Esophagus mucosa (tissue), 1 donor: ENCODE measurements around the gene TOM1. TPM values are rescaled to one million over a fixed set of nuclear protein-coding genes. Genes with fewer than 3 reads are reported as not detected.

ENCODE experiments used
- ATAC-seq: fragments of 200-7000 bp; cut with Tn5 transposase; one replicate; pipeline ENCODE4 v1.9.1; 2020
- total RNA-seq: library from RNA; stranded (reverse); gene quantifications from one replicate; pipeline ENCODE4 v1.2.4, GENCODE V29; 2023
- donor health status: DM: yes; HTN: yes; CAD: no.

TOM1 gene
- total RNA-seq, 1 donor from 2014 or later: 88.2 TPM

DNA sequence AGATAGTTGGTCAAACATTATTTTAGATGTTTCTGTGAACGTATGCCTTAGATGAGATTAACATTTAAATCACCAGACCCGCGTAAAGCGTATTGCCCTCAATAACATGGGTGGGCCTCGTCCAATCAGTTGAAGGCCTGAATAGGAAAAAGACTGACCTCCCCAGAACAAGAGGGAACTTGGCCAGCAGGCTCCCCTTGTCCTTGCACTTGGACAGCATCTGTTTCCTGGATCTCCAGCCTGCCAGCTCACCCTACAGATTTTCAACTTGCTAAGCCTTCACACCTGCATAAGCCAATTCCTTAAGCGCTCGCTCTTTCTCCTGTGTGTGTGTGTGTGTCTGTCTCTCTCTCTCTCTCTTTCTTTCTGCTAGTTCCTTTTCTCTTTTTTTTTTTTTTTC lies 8.2 kb downstream of the TOM1 start:
- no peak for ATAC-seq

DNA sequence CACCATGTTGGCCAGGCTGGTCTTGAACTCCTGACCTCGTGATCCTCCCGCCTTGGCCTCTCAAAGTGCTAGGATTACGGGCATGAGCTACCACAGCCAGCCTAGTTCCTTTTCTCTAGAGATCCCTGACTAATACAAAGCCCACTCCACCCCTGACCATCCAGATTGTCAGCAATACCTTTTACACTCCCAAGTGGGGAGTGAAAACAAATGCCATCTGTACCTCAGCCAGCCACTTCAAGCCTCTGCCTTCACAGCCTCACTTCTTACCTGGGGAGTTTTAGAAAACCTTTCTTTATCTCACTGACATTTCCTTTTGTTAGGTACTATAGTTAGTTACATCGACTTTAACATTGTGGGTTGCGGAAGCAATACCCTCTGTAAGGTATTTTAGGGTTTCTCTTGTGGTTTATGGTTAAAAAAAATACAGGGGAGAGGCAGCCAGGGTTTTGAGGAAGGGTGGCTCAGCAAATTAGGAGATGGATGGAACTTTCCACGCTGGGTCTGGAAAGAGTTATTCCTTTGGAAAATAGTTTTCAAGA lies 8.9 kb downstream of the TOM1 start:
- no peak for ATAC-seq

DNA sequence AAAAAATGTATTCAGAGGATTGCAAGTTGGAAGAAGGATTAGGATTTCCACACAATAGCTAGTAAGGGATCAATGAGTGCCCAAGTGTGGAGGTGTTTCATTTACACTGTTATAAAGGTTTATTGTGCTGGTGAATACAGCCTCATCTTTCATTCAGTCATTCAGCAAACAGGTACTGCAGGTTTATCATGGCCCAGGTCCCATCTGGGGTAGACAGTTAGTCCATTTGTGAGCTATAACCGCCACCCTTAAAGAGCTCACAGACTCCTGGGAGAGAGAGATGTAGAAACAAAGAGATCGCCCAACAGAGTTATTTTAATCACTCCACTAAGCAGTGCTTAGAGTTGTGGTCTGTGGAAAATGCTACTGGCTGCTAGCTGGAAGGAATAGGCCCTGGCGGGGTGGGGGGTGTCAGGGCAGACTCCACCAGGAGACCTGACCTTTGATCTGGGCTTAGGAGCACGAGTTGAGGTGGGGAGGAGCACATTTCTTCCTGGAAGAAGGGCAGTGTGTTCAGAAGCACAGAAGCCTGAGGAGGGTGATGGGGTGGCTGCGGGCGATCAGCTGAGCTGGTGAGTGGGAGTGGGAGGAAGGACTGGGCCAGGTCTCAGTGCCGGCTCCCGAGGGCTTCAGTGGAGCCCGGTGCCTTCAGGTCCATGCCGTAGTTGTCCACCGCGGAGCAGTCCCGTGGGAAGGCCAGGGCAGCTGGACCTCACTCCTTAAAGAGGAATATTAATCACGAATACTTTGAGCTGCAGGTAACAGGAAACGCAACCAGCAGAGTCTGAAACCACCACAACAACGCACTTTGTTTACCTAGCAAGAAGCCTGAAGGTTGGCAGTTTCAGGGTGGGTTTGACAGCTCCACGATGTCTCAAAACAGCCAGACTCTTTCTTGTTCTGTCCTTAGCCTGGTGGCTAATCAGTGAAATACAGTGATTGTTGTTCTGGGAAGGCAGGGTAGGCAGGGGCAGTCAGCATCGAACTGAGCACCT lies 11.2 kb downstream of the TOM1 start:
- peak; percentile 4 for ATAC-seq

DNA sequence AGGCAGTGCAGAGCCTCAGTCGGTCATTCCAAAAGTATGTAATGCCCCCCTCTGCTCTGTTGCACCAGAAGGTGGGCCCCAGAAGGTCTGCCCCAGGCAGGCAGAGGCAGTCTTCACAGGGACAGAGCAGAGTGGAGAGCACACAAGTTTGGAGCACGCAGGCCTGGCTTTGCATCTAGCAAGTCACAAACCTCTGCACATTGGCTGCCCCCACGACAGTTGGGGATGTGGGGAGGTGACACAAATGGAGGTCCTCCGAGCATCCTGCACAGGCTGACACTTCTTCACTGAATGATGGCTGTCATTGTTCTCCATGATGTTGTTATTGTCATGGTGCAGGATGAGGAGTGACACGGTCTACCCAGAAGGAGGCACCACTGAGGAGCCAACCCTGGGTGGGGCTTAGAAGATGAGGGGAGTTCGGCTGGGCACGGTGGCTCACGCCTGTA lies 11.9 kb downstream of the TOM1 start:
- ATAC-seq: no peak

DNA sequence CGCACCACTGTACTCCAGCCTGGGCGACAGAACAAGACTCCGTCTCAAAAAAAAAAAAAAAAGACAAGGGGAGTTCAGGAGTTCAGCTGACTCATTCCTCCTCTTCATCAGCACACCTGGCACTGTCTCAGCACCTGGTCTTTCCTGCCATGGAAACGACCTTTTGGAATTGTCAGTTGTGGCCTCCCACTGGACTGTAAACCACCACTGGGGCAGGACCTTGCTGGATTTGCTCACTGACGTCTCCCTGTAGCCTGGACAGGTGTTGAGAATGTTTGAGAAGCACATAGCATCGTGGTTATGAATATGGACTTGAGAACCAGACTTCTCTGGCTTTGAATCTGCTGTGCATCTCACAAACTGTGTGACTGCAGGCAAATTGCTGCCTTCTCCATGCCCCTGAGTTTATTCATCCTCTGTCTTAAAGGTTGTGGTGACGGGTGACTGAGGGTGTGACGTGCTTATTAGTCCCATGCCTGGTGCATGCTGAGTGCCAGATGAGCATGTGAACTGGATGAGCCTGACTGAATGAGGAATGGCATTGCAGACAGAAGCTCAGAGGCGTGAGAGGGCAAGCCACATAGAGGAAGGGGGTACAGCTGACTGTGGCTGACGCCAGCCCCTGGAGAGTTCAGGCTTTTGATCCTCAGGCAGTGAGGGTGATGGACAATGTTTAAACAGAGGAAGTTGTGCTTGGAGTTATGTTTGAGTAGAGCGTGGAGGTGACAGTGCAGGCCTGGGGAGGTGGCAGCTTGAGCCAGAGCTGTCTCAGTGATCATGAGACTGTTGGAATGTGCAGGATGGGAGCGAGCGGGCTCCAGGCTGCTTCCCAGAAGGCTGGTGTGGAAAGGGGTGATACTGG lies 12.7 kb downstream of the TOM1 start:
- ATAC-seq: peak; percentile 26

DNA sequence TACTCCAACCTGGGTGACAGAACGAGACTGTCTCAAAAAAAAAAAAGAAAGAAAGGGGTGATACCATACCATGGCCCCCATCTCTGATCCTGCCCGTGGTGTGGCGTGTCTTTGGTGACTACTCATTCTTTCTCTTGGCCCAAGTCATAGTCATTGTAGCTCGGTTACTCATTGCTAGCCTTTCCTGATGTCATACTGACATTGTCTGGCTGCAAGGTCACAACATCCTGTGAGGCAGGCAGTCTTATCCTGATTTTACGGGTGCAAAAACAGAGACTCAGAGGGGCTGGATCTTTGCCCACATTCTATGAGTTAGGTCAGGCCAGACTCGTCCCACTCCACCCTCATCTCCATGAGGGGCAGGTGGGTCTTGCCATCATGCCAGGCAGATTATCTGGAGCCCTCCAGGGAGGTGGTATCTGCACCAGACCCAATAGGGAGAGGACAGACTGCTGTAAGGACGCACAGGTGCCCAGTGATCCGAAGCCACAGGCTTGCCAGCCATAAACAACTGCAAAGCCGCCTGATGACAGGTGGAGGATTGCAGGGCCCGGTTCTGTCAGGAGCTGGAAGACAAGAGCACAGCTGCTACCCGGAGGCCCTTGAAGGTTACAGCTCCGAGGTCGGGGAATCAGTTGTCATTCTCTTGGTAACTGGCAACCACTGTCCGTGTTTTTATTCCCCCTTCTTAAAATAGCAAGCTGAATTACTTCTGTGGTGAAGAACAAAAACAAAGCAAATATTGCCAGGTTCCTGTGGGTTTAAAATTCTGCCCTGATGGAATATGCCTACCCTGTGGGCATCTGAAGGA lies 13.8 kb downstream of the TOM1 start:
- ATAC-seq: peak; percentile 24

DNA sequence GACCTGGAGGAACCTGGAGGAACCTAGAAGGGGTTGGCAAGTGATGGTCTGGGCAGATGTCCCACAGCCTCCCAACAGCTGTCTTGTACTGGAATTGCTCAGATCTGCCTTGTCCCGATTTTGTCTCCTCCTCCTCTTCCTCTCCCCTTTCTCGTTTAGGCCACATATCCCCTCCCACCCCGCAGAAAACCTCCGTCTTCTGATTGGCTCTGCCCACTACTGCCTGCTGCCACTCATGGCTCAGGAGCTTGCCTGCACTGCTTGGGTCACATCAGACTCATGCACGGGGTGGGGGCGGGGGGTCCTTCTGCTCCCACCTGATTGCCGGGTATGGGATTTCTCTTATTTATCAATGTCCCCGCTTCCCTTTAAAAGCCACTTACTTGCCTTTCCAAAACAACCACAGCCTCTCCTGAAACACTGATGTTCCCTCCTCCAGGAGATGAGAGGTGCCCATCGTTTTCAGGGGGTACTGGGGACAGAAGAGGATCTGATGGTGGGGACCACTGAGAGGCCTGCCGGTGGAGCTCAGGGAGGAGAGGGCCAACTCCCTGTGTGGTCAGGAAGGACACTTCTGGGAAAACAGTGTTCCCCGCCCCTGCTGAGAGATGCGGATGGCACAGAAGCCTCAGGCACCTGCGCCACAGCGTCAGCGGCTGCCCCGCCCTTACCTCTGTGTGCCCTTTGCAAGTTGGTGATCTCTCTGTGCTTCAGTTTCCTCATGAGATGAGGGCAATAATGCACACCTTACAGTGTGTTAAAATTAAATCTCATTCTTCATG lies 14.7 kb downstream of the TOM1 start:
- ATAC-seq: peak; percentile 47

DNA sequence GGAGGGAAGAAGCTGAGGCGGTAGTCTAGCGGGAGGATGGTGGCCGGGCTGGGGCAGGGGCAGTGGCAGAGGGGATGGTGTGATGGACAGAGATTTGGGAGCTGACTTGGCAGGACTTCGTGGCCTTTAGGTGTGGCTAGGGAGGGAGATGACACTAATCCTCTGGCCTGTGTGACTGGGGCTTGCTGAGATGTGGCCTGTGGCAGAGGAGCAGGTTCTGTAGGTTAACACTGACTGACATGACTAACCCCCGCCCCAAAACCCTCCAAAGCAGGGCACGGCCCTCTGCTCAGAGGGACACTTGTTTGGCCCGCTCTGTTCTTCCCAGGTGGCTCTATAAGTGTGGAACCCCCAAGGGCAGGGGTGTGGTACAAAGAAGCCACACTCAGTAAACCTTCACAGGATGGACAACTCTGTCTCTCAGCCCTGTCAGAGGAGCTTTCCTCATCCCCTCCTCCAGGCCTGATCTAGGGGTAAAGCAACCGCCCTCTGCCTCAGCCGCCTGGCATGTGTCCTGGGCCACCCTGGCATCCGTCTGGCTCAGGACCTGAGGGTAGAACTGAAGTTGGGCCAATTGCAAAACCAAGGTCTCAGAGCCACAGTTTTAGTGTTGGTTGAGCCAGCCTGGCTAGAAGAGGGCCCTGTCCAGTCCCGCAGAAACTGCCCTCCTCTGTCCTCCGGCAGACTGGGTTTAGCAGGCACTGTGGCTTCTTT lies 15.6 kb downstream of the TOM1 start:
- ATAC-seq: peak; percentile 74

DNA sequence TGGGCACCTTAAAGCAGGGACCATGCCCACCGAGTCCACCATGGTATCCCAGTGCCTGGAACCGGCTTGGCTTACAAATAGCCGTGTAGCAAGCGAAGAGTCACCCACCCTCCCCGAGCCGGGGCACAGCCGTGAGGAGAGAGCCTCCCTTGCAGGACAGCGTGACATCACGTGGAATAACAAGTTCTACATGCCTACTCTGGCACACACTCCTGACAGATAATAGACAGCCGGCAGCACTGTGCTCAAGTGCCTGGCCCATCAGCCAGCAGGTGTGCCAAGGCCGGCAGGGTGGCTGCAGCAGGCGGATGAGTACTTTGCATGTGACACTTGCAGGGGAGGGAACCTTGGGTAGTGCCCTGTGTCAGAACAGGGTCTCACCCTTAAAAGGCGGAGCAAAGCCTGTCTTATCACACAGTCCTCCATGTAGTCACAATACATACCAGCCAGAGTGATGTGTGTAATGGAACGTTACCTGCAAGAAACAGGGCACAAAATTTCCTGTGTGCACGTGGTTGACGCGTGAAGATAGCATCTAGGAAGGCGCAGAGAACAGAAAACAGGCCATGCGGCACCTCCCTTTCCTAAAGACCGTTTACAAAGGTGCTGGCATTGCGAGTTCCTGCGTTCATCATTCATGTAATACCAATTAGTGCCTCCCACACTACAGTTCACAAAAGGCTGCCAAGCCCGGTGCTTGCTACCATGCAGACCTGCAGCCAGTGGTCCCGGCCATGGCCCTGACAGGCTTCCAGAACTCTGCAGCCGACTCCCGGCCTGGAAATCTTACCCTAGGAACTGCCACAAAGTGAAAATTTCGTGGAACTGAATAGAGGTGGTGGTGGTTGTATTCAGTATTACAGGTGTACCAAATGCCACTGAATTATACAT lies 16.4 kb downstream of the TOM1 start:
- peak; percentile 71 for ATAC-seq

DNA sequence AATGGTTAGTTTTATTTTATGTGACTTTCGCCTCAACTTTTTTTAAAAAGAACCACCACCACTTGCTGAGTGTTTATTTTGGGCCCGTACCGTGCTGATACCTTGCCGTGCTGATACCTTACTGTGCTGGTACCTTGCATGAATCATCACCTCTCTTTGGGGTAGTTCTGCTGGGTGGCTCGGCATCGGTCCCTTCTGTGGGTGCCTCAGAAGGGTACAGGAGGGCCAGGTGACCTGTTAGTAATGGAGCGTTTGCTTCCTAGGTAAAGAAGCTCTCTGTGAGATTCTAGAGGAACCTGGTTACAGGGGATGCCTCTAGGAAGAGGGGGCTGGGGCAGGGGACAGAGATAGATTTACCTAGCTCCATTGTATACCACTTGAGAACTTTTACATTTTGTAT lies 17.1 kb downstream of the TOM1 start:
- ATAC-seq: no peak

DNA sequence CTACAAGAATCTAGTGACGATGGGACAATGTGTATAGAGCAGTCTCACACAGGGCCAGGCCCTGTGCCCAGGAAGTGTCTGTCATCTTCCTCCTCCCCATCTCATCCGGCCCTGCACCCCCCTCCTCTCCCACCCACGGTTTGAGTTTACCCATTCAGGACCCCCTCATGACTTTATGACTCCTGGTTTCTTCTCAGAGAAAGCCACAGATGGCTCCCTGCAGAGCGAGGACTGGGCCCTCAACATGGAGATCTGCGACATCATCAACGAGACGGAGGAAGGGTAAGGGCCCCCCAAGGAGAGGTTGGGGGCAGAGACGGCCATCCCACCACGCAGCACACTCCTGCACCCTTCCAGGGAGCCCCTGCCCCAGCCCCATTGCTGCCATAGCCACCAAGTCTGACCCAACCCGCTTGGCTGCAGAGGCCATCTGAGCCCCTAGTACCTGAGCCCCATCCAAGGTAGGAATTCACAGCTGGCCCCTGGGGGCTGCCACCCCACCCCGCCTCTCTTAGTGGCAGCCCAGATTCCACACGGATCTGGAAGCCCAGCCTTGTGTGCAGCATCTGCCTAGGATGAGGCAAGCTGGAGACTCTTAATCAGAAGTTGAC lies 18.1 kb downstream of the TOM1 start:
- no peak for ATAC-seq

DNA sequence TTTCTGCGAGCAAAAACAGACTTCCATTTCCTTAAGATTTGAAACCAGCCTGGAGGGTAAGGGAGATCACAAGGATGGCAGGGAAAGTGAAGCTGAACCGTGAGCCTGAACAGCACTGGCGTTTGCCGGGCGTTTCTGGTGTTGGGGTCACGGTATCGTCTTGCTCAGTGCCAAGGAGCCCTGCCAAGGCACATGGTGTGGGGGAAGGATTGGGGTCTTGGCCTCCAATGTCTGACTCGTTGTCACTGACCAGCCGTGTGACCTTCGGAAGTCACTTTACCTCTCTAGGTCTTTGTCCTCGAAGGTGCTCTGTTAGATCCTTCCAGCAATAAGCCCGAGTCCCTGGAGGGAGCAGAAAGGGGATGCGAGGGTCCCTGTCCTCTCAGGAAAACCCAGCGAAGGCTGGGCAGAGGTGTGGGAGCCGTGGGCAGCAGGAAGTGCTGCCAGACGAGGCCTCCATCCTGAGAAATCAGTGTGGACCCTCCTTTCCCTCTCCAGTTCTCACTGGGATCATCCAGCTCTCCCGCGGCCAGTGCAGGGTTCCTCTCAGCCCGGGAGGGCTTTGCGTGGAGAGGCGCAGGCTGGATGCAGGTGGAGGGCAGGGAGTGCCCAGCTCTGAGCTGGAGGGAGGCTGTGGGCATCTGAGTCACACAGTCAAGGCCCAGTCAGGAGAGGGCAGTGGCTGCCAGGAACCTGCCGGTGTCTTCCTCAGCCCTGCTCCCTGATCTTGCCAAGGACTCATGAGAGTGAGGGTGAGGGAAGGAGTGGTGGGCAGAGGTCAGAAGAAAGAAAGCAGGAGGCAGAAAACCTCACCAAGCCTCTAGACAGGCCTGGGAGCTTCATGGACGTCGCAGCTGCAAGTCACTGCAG lies 18.9 kb downstream of the TOM1 start:
- no peak for ATAC-seq

DNA sequence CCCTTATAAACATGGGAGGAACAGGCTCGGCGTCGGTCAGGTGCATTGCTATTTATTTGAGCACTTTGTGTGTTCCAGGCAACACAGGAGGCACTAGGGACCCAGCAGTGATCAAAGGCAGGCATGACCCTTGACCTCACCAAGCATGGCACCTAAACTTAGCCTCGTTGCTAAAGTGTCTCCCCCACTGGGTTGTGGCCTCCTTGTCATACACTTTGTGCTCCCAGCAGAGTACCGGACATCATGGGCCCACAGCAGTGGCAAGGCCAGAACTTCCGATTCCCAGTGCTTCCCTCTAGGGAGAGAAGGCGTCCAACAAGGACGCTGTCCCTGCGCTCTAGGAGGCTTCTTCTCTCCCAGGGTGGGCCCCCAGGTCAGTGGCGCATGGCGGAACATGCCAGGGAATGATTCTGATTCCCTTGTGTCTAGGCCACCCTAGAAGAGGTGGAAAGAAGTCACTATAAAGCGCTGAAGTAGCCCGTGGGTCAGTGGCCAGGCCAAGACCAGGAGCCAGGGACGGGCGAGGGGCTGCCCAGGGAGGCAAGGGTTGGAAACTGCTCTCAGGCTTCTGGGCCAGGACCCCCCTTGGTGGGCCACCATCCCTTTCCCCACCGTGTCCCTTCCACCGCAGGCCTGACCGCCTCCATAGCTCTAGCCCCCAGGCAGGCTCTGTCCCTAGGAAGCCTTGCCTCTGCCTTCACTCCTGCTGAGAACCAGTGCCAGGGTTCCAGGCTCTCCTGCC lies 19.7 kb downstream of the TOM1 start:
- ATAC-seq: no peak

DNA sequence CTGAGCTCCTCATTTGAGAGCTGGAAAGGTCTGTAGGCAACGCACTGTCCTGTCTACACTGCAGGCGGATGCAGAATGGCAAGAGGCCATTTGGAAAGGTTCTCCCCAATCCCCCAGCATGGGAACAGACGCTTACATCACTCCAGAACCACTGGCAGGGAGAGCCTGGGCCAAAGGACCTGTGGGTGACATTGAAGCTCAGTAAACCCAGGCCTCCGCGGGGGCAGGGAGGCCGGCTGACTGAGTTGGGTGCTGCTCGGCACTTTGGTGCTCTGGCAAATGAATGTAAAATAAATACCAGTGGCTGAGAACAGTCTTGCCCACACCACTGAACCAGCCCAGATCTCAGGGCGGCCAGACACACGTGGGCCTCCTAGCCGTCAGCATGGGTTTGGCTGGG lies 22.4 kb downstream of the TOM1 start:
- ATAC-seq: no peak

DNA sequence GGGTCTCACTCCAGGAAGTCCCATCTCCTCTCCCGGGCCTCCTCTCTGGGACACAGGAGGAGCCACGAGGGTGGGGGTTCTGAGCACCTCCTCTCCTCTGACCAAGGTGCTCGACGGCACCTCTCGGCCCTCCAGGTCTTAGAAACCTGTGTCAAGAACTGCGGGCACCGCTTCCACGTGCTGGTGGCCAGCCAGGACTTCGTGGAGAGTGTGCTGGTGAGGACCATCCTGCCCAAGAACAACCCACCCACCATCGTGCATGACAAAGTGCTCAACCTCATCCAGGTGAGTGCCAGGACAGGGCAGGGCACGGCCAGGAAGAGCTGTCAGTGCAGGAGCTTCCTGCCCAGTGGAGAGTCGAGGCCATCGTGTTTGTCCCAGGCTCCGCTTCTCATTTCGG lies 23.2 kb downstream of the TOM1 start:
- ATAC-seq: no peak

DNA sequence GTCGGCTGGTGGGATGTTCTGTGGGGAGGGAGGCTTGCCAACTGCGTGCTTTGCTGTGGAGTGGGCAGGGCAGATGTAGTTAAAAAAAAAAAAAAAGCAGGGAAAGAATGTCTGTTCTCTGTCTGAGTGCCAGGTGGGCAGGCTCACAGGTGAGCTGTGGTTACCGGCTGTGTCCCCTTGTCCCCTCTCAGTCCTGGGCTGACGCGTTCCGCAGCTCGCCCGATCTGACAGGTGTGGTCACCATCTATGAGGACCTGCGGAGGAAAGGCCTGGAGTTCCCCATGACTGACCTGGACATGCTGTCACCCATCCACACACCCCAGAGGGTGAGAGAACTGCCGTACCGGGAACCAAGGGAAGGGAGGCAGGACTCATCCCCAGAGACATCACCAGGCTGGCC lies 23.6 kb downstream of the TOM1 start:
- ATAC-seq: no peak

DNA sequence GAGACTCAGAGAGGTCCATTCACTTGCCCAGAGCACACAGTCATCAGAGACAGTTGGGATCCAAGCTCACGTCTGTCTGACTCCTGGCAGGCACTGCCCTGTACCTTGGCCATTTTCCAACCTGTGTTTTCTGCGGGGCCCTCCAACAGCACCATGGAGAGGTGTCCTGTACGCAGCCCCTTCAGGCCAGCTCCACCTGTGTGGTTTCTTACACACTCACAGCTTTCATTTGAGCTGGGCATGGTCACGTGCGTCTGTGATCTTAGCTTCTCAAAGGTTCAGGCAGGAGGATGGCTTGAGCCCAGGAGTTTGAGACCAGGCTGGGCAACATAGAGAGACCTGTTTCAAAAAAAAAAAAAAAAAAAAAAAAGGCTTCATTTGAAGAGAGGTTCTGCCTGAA lies 24.4 kb downstream of the TOM1 start:
- ATAC-seq: no peak
